IMR-90 (cell line): ENCODE results near the gene URAD. TPM values are rescaled to one million over a fixed set of nuclear protein-coding genes. Genes with fewer than 3 reads are reported as not detected.

Experiments used
- ATAC-seq: fragments of 200-7000 bp; cut with Tn5 transposase; 2 replicates; pipeline ENCODE4 v1.9.1; 2020; ENCODE audit warnings: low read depth, mild to moderate bottlenecking, moderate library complexity
- BruUV-seq: library from RNA; stranded (reverse); fragments of 400-500 nt; replicated peaks from 2 replicates; lab custom pipeline; 2021; lab: Mats Ljungman, UMichigan
- CTCF ChIA-PET: fragments of 300-600 bp; formaldehyde crosslinking; extraction: SDS; loops from one replicate; lab custom pipeline; 2021; ENCODE audit warnings: antibody characterized with exemption; lab: Yijun Ruan, JAX
- POLR2A ChIA-PET: fragments of 300-600 bp; sonication (Branson Sonifier 250); formaldehyde crosslinking; loops from one replicate; lab custom pipeline; 2022; ENCODE audit warnings: antibody characterized with exemption; ENCODE audit not compliant: unreplicated experiment; lab: Charles Lee
- DNase-seq: peaks from one replicate; pipeline ENCODE4 v3.0.0; 2013
- H2AFZ ChIP-seq: replicated peaks from 2 replicates; pipeline ENCODE3; 2013; ENCODE audit warnings: low read length, mild to moderate bottlenecking; ENCODE audit not compliant: poor library complexity
- H2AK5ac ChIP-seq: 2 replicates; pipeline ENCODE4 v1.6.1; 2013; ENCODE audit warnings: low read depth, low read length, inconsistent platforms
- H2AK9ac ChIP-seq: replicated peaks from 2 replicates; pipeline ENCODE3; 2013; ENCODE audit warnings: mild to moderate bottlenecking, low read depth, low read length, moderate library complexity; ENCODE audit not compliant: poor library complexity
- H2BK120ac ChIP-seq: 2 replicates; pipeline ENCODE4 v1.6.1; 2013; ENCODE audit warnings: low read depth, low read length, inconsistent platforms
- H2BK15ac ChIP-seq: 3 replicates; pipeline ENCODE4 v1.6.1; 2013; ENCODE audit warnings: low read depth, low read length, inconsistent platforms
- H2BK20ac ChIP-seq: 2 replicates; pipeline ENCODE4 v1.6.1; 2013; ENCODE audit warnings: low read depth, mild to moderate bottlenecking, inconsistent platforms, low read length, moderate library complexity
- H2BK5ac ChIP-seq: 2 replicates; pipeline ENCODE4 v1.6.1; 2013; ENCODE audit warnings: mild to moderate bottlenecking, low read depth, low read length, inconsistent platforms; ENCODE audit not compliant: poor library complexity, severe bottlenecking
- H3K14ac ChIP-seq: replicated peaks from 2 replicates; pipeline ENCODE4 v1.6.1; 2013; ENCODE audit warnings: low read depth, low read length, inconsistent platforms
- H3K18ac ChIP-seq: 2 replicates; pipeline ENCODE4 v1.6.1; 2013; ENCODE audit warnings: low read depth, low read length, control low read depth
- H3K23ac ChIP-seq: 2 replicates; pipeline ENCODE4 v1.6.1; 2013; ENCODE audit warnings: low read depth, low read length, inconsistent platforms
- H3K27ac ChIP-seq: 2 replicates; pipeline ENCODE4 v1.5.1; 2013; ENCODE audit warnings: mild to moderate bottlenecking, control low read depth, low read length; ENCODE audit not compliant: insufficient read depth
- H3K27me3 ChIP-seq: 2 replicates; pipeline ENCODE4 v1.6.1; 2013; ENCODE audit warnings: low read length; ENCODE audit not compliant: control insufficient read depth, insufficient read depth
- H3K36me3 ChIP-seq: 2 replicates; pipeline ENCODE4 v1.6.1; 2013; ENCODE audit warnings: low read length, mixed read lengths; ENCODE audit not compliant: control insufficient read depth, insufficient read depth
- H3K4ac ChIP-seq: 2 replicates; pipeline ENCODE4 v1.6.1; 2013; ENCODE audit warnings: low read depth, low read length, inconsistent platforms
- H3K4me1 ChIP-seq: 2 replicates; pipeline ENCODE4 v1.6.1; 2013; ENCODE audit warnings: low read length, mixed read lengths; ENCODE audit not compliant: control insufficient read depth, insufficient read depth
- H3K4me2 ChIP-seq: 2 replicates; pipeline ENCODE4 v1.6.1; 2013; ENCODE audit warnings: low read depth, mild to moderate bottlenecking, control low read depth, low read length, moderate library complexity
- H3K4me3 ChIP-seq: 2 replicates; pipeline ENCODE4 v1.5.1; 2013; ENCODE audit warnings: low read depth, mild to moderate bottlenecking, control low read depth, low read length, moderate library complexity; ENCODE audit not compliant: insufficient read depth
- H3K56ac ChIP-seq: 2 replicates; pipeline ENCODE4 v1.6.1; 2013; ENCODE audit warnings: low read length, inconsistent platforms; ENCODE audit not compliant: insufficient read depth; ENCODE audit errors: extremely low read depth
- H3K79me1 ChIP-seq, 2 experiments: 2 replicates each; pipeline ENCODE4 v1.6.1; 2013; ENCODE audit warnings: low read length in 2 of 2, inconsistent platforms in 1 of 2, low read depth in 1 of 2
- H3K9ac ChIP-seq: 2 replicates; pipeline ENCODE4 v1.6.1; 2013; ENCODE audit warnings: low read depth, low read length, control low read depth
- H3K9me1 ChIP-seq: 2 replicates; pipeline ENCODE4 v1.6.1; 2013; ENCODE audit warnings: low read length, inconsistent platforms; ENCODE audit not compliant: insufficient read depth
- H3K9me3 ChIP-seq: 2 replicates; pipeline ENCODE4 v1.6.1; 2013; ENCODE audit warnings: low read length; ENCODE audit not compliant: control insufficient read depth, insufficient read depth
- H4K20me1 ChIP-seq: 2 replicates; pipeline ENCODE4 v1.6.1; 2013; ENCODE audit warnings: low read length, inconsistent platforms; ENCODE audit not compliant: insufficient read depth
- H4K5ac ChIP-seq: 2 replicates; pipeline ENCODE4 v1.6.1; 2013; ENCODE audit warnings: mild to moderate bottlenecking, low read depth, low read length, control low read depth
- H4K8ac ChIP-seq, 2 experiments: 2 replicates each; pipeline ENCODE4 v1.6.1; 2013; ENCODE audit warnings: low read depth in 2 of 2, low read length in 2 of 2, control low read depth in 1 of 2, inconsistent platforms in 1 of 2
- H4K91ac ChIP-seq: 2 replicates; pipeline ENCODE4 v1.6.1; 2013; ENCODE audit warnings: low read depth, low read length, inconsistent platforms; ENCODE audit not compliant: insufficient read depth
- CEBPB ChIP-seq: IDR thresholded peaks from 2 replicates; pipeline ENCODE4 v1.6.1; 2012; ENCODE audit warnings: low read depth, low read length, improper control_type of control experiment
- CHD1 ChIP-seq: IDR thresholded peaks from 2 replicates; pipeline ENCODE4 v1.6.1; 2012; ENCODE audit warnings: low read depth, low read length, improper control_type of control experiment
- FOS ChIP-seq: fragments of 150-350 bp; IDR thresholded peaks from 2 replicates; pipeline ENCODE4 v1.6.1; 2016; ENCODE audit warnings: low read depth, low read length
- POLR2A ChIP-seq: IDR thresholded peaks from 2 replicates; pipeline ENCODE4 v1.6.1; 2012; ENCODE audit warnings: mild to moderate bottlenecking, low read depth, low read length
- WGBS, 2 experiments: methylation state at CpG; one replicate each; pipeline versions ENCODE4 v1.1.5 to v1.1.7; 2013; ENCODE audit warnings: missing lambda C conversion rate in 2 of 2; ENCODE audit not compliant: insufficient read length in 1 of 2; ENCODE audit errors: extremely low coverage in 2 of 2; 5-methylcytosine and 5-hydroxymethylcytosine counted together
- dilution Hi-C: fragments of 300-500 bp; cut with HindIII; formaldehyde crosslinking; loops from one replicate; pipeline ENCODE4 v1.14.3; 2018; ENCODE audit warnings: low sequenced_read_pairs; ENCODE audit not compliant: unreplicated experiment
- in situ Hi-C: fragments of 300-500 bp; cut with MboI; formaldehyde crosslinking; loops from 3 replicates; pipeline ENCODE4 v1.14.3; 2019; ENCODE audit warnings: low sequenced_read_pairs, inconsistent platforms, mixed read lengths
- intact Hi-C: fragments of 100-400 bp; cut with micrococcal nuclease; formaldehyde crosslinking; loops from 2 replicates; pipeline ENCODE4 v1.10.0; 2022
- polyA plus RNA-seq, 3 experiments: library from polyadenylated mRNA; depleted of rRNA; stranded (reverse); fragments of >200 nt; gene quantifications; 2 replicates each; pipeline ENCODE4 v1.2.3, GENCODE V29; 2012; ENCODE audit warnings: low replicate concordance in 1 of 3
- total RNA-seq: library from RNA; depleted of rRNA; stranded (reverse); fragments of >200 nt; gene quantifications from 2 replicates; pipeline ENCODE4 v1.2.3, GENCODE V29; 2012
- TF ChIP-seq, protein P1 (sequence below): fragments of 150-350 bp; IDR thresholded peaks from 2 replicates; pipeline ENCODE4 v1.6.1; 2017; ENCODE audit warnings: mild to moderate bottlenecking, antibody characterized with exemption, low read length, low read depth
- TF ChIP-seq, protein P2 (sequence below): conservative IDR thresholded peaks from 2 replicates; pipeline ENCODE4 v1.5.1; 2012; ENCODE audit warnings: mild to moderate bottlenecking, low read depth, low read length, improper control_type of control experiment
- TF ChIP-seq, protein P3 (sequence below): fragments of 150-350 bp; IDR thresholded peaks from 2 replicates; pipeline ENCODE4 v1.6.1; 2016; ENCODE audit warnings: low read depth, mild to moderate bottlenecking, low read length, moderate library complexity, borderline replicate concordance

Gene URAD
- total and polyA plus RNA-seq, 2 of the 4 experiments (the other 2 are of a cell fraction), result not detected

- in situ Hi-C loops, result loop anchor here (10.0 to 25.0 kb wide), 3 partner anchors 443 to 1006 kb away; no protein-coding TSS in a partner anchor
Observed at GRCh38 chr13:27980280-27980998, 8.1 kb downstream of the URAD start.

More at GRCh38 chr13:27980280-27980998, 8.1 kb downstream of the URAD start:
- Histone ChIP-seq H3K9me1 (no peaks in the 10 kb centered on the region), H3K9me3 (no peaks in the 10 kb centered on the region; the same call in 1 of the 2 replicates), H3K27me3 (peaks cover 77% of the 10 kb centered on the region), H2AK9ac (no peak overlapping the region), H3K18ac (no peak overlapping the region), H2AFZ (no peak overlapping the region), H4K5ac (no peak overlapping the region), H4K20me1 (no peaks in the 10 kb centered on the region), H3K9ac (no peak overlapping the region), H3K56ac (no peak overlapping the region), H2BK20ac (no peak overlapping the region), H3K4me2 (no peak overlapping the region), H2BK5ac (no peak overlapping the region), H3K4me1 (no peaks in the 10 kb centered on the region; the same call in 1 of the 2 replicates), H2AK5ac (no peak overlapping the region), H4K91ac (no peak overlapping the region), H2BK15ac (no peak overlapping the region), H3K36me3 (no peaks in the 10 kb centered on the region), H3K4ac (no peak overlapping the region), H3K23ac (no peak overlapping the region), H4K8ac (no peak overlapping the region), H3K4me3 (no peak overlapping the region), H2BK120ac (no peak overlapping the region), H3K79me1 (no peaks in the 10 kb centered on the region), H3K27ac (no peak overlapping the region), H3K14ac (no peak overlapping the region)
- no TSS peak for BruUV-seq
- CTCF ChIA-PET, result no interaction called here
- 4% methylated on average over 20 of the region's 54 CpGs; no CpG with 5 or more reads in 1 of the 2 experiments for WGBS, 2 experiments
- TF ChIP-seq, protein P1, sequence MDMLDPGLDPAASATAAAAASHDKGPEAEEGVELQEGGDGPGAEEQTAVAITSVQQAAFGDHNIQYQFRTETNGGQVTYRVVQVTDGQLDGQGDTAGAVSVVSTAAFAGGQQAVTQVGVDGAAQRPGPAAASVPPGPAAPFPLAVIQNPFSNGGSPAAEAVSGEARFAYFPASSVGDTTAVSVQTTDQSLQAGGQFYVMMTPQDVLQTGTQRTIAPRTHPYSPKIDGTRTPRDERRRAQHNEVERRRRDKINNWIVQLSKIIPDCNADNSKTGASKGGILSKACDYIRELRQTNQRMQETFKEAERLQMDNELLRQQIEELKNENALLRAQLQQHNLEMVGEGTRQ, result no peak
- TF ChIP-seq CHD1 (no peak), CEBPB (no peak), FOS (no peak), POLR2A (no peak)
- TF ChIP-seq, protein P2, sequence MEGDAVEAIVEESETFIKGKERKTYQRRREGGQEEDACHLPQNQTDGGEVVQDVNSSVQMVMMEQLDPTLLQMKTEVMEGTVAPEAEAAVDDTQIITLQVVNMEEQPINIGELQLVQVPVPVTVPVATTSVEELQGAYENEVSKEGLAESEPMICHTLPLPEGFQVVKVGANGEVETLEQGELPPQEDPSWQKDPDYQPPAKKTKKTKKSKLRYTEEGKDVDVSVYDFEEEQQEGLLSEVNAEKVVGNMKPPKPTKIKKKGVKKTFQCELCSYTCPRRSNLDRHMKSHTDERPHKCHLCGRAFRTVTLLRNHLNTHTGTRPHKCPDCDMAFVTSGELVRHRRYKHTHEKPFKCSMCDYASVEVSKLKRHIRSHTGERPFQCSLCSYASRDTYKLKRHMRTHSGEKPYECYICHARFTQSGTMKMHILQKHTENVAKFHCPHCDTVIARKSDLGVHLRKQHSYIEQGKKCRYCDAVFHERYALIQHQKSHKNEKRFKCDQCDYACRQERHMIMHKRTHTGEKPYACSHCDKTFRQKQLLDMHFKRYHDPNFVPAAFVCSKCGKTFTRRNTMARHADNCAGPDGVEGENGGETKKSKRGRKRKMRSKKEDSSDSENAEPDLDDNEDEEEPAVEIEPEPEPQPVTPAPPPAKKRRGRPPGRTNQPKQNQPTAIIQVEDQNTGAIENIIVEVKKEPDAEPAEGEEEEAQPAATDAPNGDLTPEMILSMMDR, result no peak
- TF ChIP-seq, protein P3, sequence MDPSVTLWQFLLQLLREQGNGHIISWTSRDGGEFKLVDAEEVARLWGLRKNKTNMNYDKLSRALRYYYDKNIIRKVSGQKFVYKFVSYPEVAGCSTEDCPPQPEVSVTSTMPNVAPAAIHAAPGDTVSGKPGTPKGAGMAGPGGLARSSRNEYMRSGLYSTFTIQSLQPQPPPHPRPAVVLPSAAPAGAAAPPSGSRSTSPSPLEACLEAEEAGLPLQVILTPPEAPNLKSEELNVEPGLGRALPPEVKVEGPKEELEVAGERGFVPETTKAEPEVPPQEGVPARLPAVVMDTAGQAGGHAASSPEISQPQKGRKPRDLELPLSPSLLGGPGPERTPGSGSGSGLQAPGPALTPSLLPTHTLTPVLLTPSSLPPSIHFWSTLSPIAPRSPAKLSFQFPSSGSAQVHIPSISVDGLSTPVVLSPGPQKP, result no peak
- DNase-seq (no peak), ATAC-seq (no peak)
- intact Hi-C loops, result loop anchor here (5.0 to 10.0 kb wide), 5 partner anchors 116 to 1036 kb away; no protein-coding TSS in a partner anchor
- dilution Hi-C loops, result no loop called here
- POLR2A ChIA-PET, result no interaction called here
